ENCODE measurements around the gene RAVER1.
A peak's percentile ranks its signal among the peaks of the same experiment; 100 is the strongest.

- TF ChIP-seq EP300 (IDR thresholded peaks at IDR 0.05; ENCODE audit: low read depth in 2 of 2, low read length in 2 of 2) (no peak), EP300 (CRISPR knock-in tag; IDR thresholded peaks at IDR 0.05; ENCODE audit: borderline replicate concordance) (no peak; the same call in 1 of the 2 replicates), USF2 (IDR thresholded peaks at IDR 0.05; ENCODE audit: low read depth, low read length) (peak; percentile 97), USF2 (CRISPR knock-in tag; IDR thresholded peaks at IDR 0.05; ENCODE audit: borderline replicate concordance) (peak; percentile 97), KAT7 (CRISPR knock-in tag; IDR thresholded peaks at IDR 0.05; ENCODE audit: borderline replicate concordance) (peak; percentile 80; the same call in 1 of the 2 replicates), ZFP1 (CRISPR knock-in tag; IDR thresholded peaks at IDR 0.05) (0 out of 2 replicates have a peak, but pooled peaks have one; percentile 31), ATF6 (CRISPR knock-in tag; conservative IDR thresholded peaks at IDR 0.05) (no peak), ZNF556 (CRISPR knock-in tag; IDR thresholded peaks at IDR 0.05; ENCODE audit: borderline replicate concordance) (no peak), SMARCE1 (IDR thresholded peaks at IDR 0.05; ENCODE audit: borderline replicate concordance) (no peak), CTCF (CRISPR knock-in tag; IDR thresholded peaks at IDR 0.05) (no peak), HDAC1 (CRISPR knock-in tag; IDR thresholded peaks at IDR 0.05) (peak; percentile 77), HDAC6 (IDR thresholded peaks at IDR 0.05; ENCODE audit: low read depth, low read length) (no peak), ZSCAN29 (CRISPR knock-in tag; conservative IDR thresholded peaks at IDR 0.05) (0 out of 2 replicates have a peak, but pooled peaks have one; percentile 63)
Observed at GRCh38 chr19:10315335-10316214, 17.8 kb downstream of the RAVER1 start, which contains the start of gene FDX2.

Data from HepG2 (cell line).